CD4-positive, alpha-beta T cell (primary cell): ENCODE data around the gene RERE. TPM values are rescaled to one million over a fixed set of nuclear protein-coding genes. Genes with fewer than 3 reads are reported as not detected.

Experiments
- ATAC-seq: fragments of 200-7000 bp; cut with Tn5 transposase; one replicate; pipeline ENCODE4 v1.10.0; 2022; ENCODE audit warnings: mild to moderate bottlenecking; ENCODE audit not compliant: poor library complexity
- CTCF ChIA-PET: fragments of 350-600 bp; sonication (Branson Sonifier 250); formaldehyde crosslinking; loops from one replicate; lab custom pipeline; 2021; ENCODE audit warnings: antibody characterized with exemption, inconsistent platforms; lab: Charles Lee
- POLR2A ChIA-PET: fragments of 350-600 bp; sonication (Branson Sonifier 250); formaldehyde crosslinking; loops from one replicate; lab custom pipeline; 2021; ENCODE audit warnings: antibody characterized with exemption, inconsistent platforms; lab: Charles Lee
- DNase-seq, 14 experiments: peaks; one replicate each; pipeline ENCODE4 v3.0.0-alpha.2; 2013 to 2020; ENCODE audit warnings: mixed read lengths in 2 of 14
- H3K27ac ChIP-seq, 2 donors: one replicate each; pipeline versions ENCODE4 v1.5.1 to v1.7.0; 2013; ENCODE audit warnings: low read length in 2 of 2, low read depth in 1 of 2, mild to moderate bottlenecking in 1 of 2
- H3K27me3 ChIP-seq, 2 experiments: 1 replicate in 1 of 2; 2 replicates in 1 of 2; pipeline versions ENCODE4 v1.6.1 to v1.7.0; 2013; ENCODE audit warnings: low read length in 2 of 2, control low read depth in 1 of 2, mild to moderate bottlenecking in 1 of 2, moderate library complexity in 1 of 2; ENCODE audit not compliant: insufficient read depth in 2 of 2, control insufficient read depth in 1 of 2
- H3K36me3 ChIP-seq: one replicate; pipeline ENCODE4 v1.6.1; 2013; ENCODE audit warnings: low read length, control low read depth; ENCODE audit not compliant: insufficient read depth
- H3K4me1 ChIP-seq: one replicate; pipeline ENCODE4 v1.6.1; 2013; ENCODE audit warnings: low read length, control low read depth; ENCODE audit not compliant: insufficient read depth
- H3K4me3 ChIP-seq: one replicate; pipeline ENCODE4 v1.5.1; 2013; ENCODE audit warnings: mild to moderate bottlenecking, low read length, moderate library complexity
- H3K9me3 ChIP-seq, 2 experiments: 1 replicate in 1 of 2; 2 replicates in 1 of 2; pipeline versions ENCODE4 v1.6.1 to v1.7.0; 2013; ENCODE audit warnings: low read length in 2 of 2, mild to moderate bottlenecking in 2 of 2, control low read depth in 1 of 2, moderate library complexity in 1 of 2; ENCODE audit not compliant: control insufficient read depth in 1 of 2, insufficient read depth in 1 of 2
- H3K27ac Mint-ChIP-seq: one replicate; pipeline ENCODE4 v1.8.0; 2020; ENCODE audit warnings: mixed read lengths
- H3K27me3 Mint-ChIP-seq: one replicate; pipeline ENCODE4 v1.8.0; 2021; ENCODE audit warnings: mixed read lengths
- H3K36me3 Mint-ChIP-seq: one replicate; pipeline ENCODE4 v1.8.0; 2021; ENCODE audit warnings: low read depth, mixed read lengths
- H3K4me1 Mint-ChIP-seq: one replicate; pipeline ENCODE4 v1.8.0; 2021; ENCODE audit warnings: low read depth, mixed read lengths
- H3K4me3 Mint-ChIP-seq: one replicate; pipeline ENCODE4 v1.8.0; 2020; ENCODE audit warnings: mild to moderate bottlenecking, mixed read lengths
- H3K9me3 Mint-ChIP-seq: one replicate; pipeline ENCODE4 v1.8.0; 2020; ENCODE audit warnings: mixed read lengths
- intact Hi-C, 2 experiments: fragments of 100-400 bp; cut with DNase I in 1 of 2; cut with micrococcal nuclease in 1 of 2; formaldehyde crosslinking; loops; one replicate each; pipeline versions ENCODE4 v1.15.1 to v1.9.0; 2023 to 2025; cut with DNase I, micrococcal nuclease
- total RNA-seq, 174 experiments: library from RNA in 2 of 174; stranded (reverse) in 2 of 174; gene quantifications; one replicate each; pipeline ENCODE4 v1.2.3 and lab custom pipeline; 2021 to 2026
- TF ChIP-seq, protein P1 (sequence below): fragments of 200-600 bp; IDR thresholded peaks from one replicate; pipeline ENCODE4 v1.8.0; 2022; ENCODE audit warnings: antibody characterized with exemption, mild to moderate bottlenecking

RERE gene
- total RNA-seq, 2 experiments from 2014 or later = 78.4 to 84.0 TPM

DNA sequence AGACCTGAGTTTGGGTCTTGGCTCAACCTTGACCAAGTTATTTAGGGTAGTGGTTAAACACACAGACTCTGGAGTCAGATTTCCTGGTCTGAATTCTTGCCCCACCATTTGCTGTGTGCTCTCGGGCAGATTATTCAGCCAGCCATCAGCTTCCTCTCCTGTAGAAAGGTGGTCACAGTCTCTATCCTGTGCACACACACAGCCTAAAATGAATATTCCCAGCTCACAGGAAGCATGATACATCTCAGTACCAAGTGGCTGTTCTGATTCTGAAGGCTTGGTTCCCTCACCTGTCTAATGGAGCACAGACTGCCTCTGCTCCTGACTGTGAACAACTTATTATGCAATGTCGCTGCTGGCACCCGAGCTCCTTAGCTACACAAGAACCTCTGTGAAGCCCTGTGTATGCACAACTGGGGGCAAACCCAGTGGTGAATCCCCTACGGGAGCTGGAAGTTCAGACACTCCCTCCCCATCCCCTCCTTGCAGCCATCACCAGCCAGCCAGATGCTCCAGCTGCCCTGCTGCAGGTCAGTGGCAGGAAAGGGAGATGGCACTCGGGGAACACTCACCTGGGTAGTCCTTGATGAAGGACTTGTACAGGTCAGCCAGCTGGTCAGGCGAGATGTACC, 47.4 kb upstream of the RERE start:
- ChIA-PET POLR2A (interaction anchor here (3.6 kb wide), 1 partner anchor 13 kb away, joined by 20 read pairs; the partner anchor contains the start of gene ENO1), CTCF (interaction anchor here (1.4 kb wide), 1 partner anchor 43 kb away, joined by 3 read pairs; no protein-coding TSS in a partner anchor)
- Mint-ChIP-seq H3K36me3 (peaks cover 94% of the 10 kb centered on the region), H3K4me3 (no peak overlapping the region), H3K4me1 (peaks cover 7% of the 10 kb centered on the region), H3K27ac (no peak overlapping the region), H3K27me3 (no peaks in the 10 kb centered on the region), H3K9me3 (no peaks in the 10 kb centered on the region)
- no peak for DNase-seq
- intact Hi-C loops = no loop called here
- H3K27ac ChIP-seq = no peak overlapping the region
- H3K36me3 ChIP-seq = peaks cover 96% of the 10 kb centered on the region
- H3K27me3 ChIP-seq = no peaks in the 10 kb centered on the region
- ATAC-seq = no peak
- peaks cover 0 to 9% of the 10 kb centered on the region in 2 experiments for H3K9me3 ChIP-seq
- no peak overlapping the region for H3K4me3 ChIP-seq
- TF ChIP-seq, protein P1, sequence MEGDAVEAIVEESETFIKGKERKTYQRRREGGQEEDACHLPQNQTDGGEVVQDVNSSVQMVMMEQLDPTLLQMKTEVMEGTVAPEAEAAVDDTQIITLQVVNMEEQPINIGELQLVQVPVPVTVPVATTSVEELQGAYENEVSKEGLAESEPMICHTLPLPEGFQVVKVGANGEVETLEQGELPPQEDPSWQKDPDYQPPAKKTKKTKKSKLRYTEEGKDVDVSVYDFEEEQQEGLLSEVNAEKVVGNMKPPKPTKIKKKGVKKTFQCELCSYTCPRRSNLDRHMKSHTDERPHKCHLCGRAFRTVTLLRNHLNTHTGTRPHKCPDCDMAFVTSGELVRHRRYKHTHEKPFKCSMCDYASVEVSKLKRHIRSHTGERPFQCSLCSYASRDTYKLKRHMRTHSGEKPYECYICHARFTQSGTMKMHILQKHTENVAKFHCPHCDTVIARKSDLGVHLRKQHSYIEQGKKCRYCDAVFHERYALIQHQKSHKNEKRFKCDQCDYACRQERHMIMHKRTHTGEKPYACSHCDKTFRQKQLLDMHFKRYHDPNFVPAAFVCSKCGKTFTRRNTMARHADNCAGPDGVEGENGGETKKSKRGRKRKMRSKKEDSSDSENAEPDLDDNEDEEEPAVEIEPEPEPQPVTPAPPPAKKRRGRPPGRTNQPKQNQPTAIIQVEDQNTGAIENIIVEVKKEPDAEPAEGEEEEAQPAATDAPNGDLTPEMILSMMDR = no peak
- H3K4me1 ChIP-seq = no peaks in the 10 kb centered on the region

DNA sequence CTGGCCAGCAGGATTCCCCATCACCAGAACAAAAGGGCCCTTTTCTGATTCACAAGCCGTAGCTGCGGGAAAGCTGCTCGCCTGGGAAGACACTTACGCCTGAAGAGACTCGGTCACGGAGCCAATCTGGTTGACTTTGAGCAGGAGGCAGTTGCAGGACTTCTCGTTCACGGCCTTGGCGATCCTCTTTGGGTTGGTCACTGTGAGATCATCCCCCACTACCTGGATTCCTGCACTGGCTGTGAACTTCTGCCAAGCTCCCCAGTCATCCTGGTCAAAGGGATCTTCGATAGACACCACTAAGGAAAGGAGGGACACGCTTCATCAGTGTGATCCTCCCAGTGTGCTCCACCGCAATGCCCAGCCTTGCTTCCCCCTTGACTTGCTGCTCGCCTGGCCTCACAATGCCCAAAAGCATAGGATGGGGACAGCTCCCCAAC, 46.4 kb upstream of the RERE start:
- ATAC-seq (no peak), DNase-seq (no peak)
- peaks cover 13% of the 10 kb centered on the region for H3K4me1 Mint-ChIP-seq
- H3K27me3 Mint-ChIP-seq = no peaks in the 10 kb centered on the region
- TF ChIP-seq, protein P1 = no peak
- peaks cover 92% of the 10 kb centered on the region for H3K36me3 Mint-ChIP-seq
- ChIA-PET POLR2A (interaction anchor here (3.6 kb wide), 1 partner anchor 14 kb away, joined by 20 read pairs; the partner anchor contains the start of gene ENO1), CTCF (interaction anchor here (2.0 to 2.1 kb wide), 2 partner anchors 15 to 141 kb away, joined by 10 to 22 read pairs; partner anchors contain the start of gene ENO1)
- intact Hi-C loops = loop anchor here in 1 of 2 experiments (2.0 kb wide), 1 partner anchor 141 kb away; no protein-coding TSS in a partner anchor
- Histone ChIP-seq H3K9me3 (peaks cover 0 to 9% of the 10 kb centered on the region in 2 experiments), H3K4me1 (peaks cover 6% of the 10 kb centered on the region), H3K27ac (peak overlapping the region in 1 of 2 donors; percentile 65), H3K4me3 (no peak overlapping the region), H3K36me3 (peaks cover 93% of the 10 kb centered on the region), H3K27me3 (no peaks in the 10 kb centered on the region)
- no peak overlapping the region for H3K4me3 Mint-ChIP-seq
- no peaks in the 10 kb centered on the region for H3K9me3 Mint-ChIP-seq
- H3K27ac Mint-ChIP-seq = no peak overlapping the region

DNA sequence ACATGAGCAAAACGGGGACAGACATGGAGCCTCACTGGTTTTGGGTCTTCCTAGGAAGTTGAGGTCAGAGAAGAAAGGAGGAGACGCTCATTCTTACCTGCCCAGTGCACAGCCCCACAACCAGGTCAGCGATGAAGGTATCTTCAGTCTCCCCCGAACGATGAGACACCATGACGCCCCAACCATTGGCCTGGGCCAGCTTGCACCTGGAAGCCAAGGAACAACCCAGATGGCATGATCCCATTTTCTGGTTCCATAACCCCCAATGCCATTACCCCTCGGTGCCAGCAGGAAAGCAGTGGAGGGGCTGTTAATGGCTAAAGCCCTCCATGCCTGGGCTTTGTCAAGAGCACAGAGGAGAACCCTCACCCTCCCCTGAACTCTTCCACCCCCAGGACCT, 45.7 kb upstream of the RERE start:
- Histone ChIP-seq H3K4me1 (peaks cover 11% of the 10 kb centered on the region), H3K9me3 (peaks cover 0 to 9% of the 10 kb centered on the region in 2 experiments), H3K36me3 (peaks cover 93% of the 10 kb centered on the region), H3K27ac (no peak overlapping the region), H3K27me3 (no peaks in the 10 kb centered on the region), H3K4me3 (no peak overlapping the region)
- TF ChIP-seq, protein P1 = no peak
- DNase-seq (no peak), ATAC-seq (no peak)
- H3K4me1 Mint-ChIP-seq = peaks cover 18% of the 10 kb centered on the region
- H3K27me3 Mint-ChIP-seq = no peaks in the 10 kb centered on the region
- no peak overlapping the region for H3K27ac Mint-ChIP-seq
- H3K9me3 Mint-ChIP-seq = no peaks in the 10 kb centered on the region
- ChIA-PET CTCF (interaction anchor here (1.3 to 2.1 kb wide), 4 partner anchors 11 to 302 kb away, joined by 4 to 22 read pairs (median 14); partner anchors contain the start of gene ENO1), POLR2A (interaction anchor here (1.2 to 3.6 kb wide), 2 partner anchors 15 to 108 kb away, joined by 3 to 20 read pairs; partner anchors contain the start of gene ENO1)
- no peak overlapping the region for H3K4me3 Mint-ChIP-seq
- intact Hi-C loops = loop anchor here in 1 of 2 experiments (2.0 kb wide), 1 partner anchor 142 kb away; no protein-coding TSS in a partner anchor
- peaks cover 95% of the 10 kb centered on the region for H3K36me3 Mint-ChIP-seq
